Right forelimb (tissue), 1 donor: ENCODE data around the gene EFS.
A peak's percentile ranks its signal among the peaks of the same experiment; 100 is the strongest.
"Not testable (repeated sequence)": the region's sequence is repeated elsewhere in the genome, so short reads cannot be mapped to it uniquely, and the experiment has no call there.

ENCODE experiments used
- DNase-seq: peaks from one replicate; pipeline ENCODE4 v3.0.0-alpha.2; 2018

Gene EFS

DNA sequence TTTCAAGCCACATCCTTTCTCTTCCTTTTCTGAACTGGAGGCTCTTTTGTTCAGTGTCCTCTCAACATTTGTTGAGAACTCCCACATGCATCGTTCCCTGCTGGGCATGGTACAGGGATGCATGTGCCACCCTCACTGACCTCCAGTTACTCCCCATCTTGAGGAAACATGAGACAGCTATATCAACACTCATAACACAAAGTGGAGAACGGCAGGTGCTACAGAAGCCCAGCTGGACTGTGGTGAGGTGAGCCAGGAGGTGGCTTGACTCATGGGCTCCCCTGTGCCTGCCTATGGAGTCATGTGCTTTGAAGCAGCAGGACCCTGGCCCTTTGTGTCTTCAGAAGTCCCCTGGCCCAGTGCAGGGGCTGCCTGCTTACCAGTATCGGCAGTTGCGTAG, 33.4 kb upstream of the EFS start:
- DNase-seq, result no peak

GRCh38 chr14:23396781-23397407, 31.9 kb upstream of the EFS start:
- DNase-seq, result no peak

DNA sequence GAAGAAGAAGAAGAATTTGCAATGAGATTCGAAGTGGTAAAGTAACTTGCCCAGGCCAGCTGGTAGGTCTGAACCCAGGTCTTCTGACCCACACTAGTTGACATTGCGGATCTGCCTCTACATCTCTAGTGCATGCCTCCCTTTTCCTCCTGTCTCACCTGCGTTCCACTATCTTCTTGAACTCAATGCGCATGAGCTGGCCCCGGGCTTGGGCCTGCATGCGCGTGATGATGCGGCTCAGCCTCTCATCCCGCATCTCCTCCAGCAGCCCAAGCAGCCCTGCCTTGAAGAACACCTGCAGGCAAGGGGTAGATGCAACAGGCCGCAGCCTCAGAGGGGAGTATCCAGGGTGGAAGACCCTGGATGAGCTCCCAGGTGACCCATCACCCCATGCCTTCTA, 31.2 kb upstream of the EFS start:
- DNase-seq, result no peak

DNA sequence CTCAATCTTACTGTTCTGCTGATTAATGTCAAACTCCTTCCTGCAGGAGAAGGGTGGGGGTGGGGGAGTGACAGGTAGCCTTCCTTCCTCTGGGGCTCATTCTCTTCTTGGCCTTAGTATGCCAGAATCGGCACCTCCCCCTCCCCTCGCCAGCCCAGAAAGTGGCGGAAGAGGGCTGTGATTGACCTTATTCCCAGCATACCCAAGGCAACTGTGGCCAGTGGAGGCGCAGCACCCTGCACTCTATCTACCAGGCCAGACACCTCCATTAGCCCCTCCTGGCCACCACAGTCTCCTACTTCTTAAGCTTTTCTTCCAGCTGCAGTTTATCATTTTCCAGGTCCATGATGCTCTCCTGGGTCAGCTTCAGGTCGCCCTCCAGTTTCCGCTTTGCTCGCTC, 27.6 kb upstream of the EFS start:
- DNase-seq, result no peak

- not testable (repeated sequence) for DNase-seq
Measured at GRCh38 chr14:23389871-23390270, 24.9 kb upstream of the EFS start.

DNA sequence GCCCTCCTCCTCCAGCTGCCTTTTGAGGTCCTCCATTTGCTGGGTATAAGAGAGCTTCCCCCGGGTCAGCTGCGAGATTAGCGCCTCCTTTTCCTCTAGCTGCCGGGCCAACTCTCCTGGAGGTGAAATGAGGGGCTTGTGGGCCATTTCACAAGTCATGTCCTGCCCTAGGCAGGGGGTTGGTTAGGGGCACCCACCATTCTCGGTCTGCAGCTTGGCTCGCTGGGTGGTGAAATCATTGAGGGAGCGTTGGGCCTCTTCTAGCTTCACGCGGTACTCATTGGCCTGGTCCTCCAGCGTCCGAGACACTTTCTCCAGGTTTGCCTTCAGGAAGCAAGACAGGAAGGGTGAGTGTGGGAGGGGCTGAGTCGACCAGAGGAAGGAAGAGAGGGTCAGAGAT, 24.4 kb upstream of the EFS start:
- no peak for DNase-seq

DNA sequence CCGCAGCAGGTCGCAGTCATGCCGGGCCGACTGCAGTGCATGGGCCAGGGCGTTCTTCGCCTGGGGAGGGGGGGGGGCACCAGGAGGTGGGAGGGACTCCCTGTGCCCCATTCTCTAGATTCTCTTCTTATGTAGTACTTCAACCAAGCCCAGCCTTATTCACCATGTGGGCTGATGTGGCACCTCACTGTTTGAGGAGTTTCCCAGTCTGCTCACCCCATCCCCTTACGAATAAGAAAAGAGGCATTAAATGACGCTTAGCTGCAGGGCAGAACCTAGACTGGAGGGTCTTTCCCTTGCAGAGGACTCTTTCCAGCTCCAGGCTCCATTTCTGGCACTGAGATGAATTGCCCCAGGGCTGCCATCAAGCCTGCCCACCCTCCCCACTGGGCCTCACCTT, 24.0 kb upstream of the EFS start:
- DNase-seq, result no peak

DNA sequence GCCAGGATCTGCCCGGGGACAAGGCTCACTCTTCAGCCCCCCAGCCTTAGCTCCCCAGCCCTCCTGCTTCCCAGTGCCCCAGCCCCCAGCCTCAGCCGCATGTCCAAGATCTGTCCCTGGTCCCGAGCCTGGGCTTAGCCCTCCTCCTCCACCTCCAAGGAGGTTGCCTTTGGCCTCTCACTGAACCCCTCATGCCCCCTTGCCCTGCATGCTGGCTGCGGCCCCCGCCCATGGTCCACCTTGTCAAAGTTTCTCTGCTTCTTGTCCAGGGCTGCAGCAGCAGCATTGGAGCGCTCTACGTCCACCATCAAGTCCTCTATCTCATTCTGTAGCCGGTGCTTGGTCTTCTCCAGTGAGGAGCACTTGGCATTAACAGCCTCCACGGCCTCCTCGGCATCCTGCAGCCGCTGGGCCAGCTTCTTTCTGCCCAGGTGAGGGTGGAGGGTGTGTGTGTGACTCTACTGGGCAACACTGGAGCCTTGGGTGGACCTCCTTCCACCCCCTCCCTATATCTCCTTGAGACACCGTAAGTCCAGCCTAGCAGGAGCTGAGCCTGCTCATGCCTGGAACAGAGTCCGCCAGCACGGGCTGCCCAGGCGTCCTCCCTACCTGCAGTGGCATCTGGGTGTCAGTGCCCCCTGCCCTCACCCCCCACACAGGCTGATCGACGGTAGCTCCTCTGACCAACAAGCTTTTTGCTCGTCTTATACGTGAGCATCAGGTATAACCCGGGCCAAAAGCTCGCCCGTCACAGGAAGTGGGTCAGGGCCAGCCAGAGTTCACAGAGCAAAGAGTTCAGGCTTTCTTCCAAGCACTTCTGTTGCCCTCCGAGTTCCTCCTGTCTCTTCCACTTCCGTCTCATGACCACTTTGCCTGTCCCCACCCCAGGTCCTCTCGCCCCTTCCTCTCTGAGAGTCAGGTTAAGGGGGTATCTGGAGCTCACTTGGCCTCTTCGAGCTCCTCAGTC, 23.2 kb upstream of the EFS start:
- no peak for DNase-seq

- DNase-seq, result no peak
Measured at GRCh38 chr14:23386999-23387398, 22.0 kb upstream of the EFS start.

GRCh38 chr14:23386266-23386657, 21.3 kb upstream of the EFS start:
- DNase-seq, result not testable (repeated sequence)

- DNase-seq, result no peak
Measured at GRCh38 chr14:23385642-23386265, 20.8 kb upstream of the EFS start.

- DNase-seq, result no peak
Measured at GRCh38 chr14:23385244-23385641, 20.3 kb upstream of the EFS start.

DNA sequence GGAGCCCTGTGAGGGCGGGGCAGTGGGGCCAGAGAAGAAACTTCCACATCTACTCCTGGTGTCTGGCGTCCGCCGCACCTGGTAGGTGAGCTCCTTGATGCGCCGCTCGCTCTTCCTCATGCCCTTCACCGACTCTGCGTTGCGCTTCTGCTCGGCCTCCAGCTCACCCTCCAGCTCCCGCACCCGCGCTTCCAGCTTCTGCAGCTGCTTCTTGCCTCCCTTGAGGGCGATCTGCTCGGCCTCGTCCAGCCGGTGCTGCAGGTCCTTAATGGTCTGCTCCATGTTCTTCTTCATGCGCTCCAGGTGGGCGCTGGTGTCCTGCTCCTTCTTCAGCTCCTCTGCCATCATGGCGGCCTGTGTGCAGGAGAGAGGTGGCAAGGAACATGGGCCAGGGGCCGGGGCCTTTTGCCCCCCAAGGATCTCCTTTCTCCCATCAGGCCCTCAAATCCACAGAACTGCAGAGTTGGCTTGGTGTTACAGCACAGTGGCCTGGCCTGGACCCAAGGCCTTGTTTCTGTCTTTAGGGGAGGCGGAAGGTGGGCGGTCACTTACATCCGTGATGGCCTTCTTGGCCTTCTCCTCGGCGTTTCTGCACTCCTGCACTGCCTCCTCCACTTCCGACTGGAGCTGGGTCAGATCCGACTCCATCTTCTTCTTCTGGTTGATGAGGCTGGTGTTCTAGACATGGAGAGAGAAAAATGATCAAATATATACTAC, 19.6 kb upstream of the EFS start:
- DNase-seq, result no peak

GRCh38 chr14:23382731-23383440, 17.9 kb upstream of the EFS start:
- DNase-seq, result no peak

DNA sequence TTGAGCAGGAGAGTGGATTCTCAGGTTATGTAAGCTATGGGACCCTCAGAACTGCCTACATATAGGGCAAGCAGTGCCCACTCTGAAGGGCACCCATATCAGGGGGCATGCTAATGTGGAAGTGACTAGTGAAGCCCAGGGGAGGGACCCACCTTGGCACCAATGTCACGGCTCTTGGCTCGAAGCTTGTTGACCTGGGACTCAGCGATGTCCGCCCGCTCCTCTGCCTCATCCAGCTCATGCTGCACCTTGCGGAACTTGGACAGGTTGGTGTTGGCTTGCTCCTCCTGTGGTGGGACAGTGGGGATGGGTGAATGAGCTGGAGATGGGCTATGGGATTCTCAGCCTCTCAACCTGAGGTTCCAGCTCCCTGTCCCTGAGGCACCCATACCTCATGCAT, 17.3 kb upstream of the EFS start:
- no peak for DNase-seq

DNA sequence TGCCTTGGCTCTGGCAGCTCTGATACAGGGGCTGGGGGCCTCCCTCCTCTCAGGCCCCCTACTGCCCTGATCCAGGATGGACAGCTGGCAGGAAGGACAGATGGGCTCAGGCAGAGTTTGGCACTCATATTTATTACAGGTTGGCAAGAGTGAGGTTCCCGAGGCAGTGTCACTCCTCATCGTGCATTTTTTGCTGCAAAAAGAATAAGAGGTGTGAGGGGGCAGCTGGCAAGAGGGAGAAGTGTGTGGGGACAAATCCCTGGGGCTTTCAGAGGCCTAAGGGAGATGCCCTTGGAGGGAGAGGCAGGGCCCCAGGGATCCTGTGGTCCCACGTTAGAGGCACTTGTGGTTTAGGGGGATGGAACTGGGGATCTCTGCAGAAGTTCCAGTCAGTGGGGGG, 16.9 kb upstream of the EFS start:
- DNase-seq, result no peak

- DNase-seq, result no peak
Measured at GRCh38 chr14:23380976-23381375, 16.0 kb upstream of the EFS start.

DNA sequence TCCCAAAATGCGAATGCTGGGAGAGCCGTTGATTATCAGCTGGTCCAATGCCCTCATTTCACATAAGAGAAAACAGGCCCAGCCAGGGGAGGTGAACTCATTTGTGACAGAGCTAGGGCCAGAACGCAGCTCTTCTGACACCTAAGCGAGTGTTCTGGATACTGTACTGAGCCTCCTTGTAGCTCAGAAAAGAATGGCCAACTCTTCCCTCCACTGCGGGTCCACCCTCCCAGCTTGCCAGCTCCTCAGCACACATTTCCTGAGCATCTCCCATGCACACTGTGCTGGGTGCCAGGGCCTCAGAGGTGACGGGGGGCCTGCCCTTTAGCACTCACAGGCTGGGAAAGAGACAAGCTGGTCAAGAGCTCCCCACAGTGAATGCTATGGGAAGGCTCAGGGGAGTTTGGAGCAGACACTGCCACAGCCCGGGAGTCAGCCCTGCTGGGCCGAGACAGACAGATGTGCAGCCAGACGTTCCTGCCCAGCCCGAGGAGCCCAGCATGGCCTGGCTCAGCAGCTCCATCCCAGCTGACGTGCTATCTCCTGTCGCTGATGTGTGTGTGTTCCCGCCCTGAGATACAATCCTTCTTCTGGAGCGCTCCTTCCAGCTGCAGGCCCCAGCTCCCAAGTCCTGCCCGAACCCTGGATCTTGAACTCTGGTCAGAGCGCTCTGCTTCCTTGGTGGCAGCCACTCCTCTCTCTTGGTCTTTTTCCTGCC, 15.4 kb upstream of the EFS start:
- no peak for DNase-seq

GRCh38 chr14:23379366-23380196, 14.6 kb upstream of the EFS start:
- peak; percentile 64 for DNase-seq

DNA sequence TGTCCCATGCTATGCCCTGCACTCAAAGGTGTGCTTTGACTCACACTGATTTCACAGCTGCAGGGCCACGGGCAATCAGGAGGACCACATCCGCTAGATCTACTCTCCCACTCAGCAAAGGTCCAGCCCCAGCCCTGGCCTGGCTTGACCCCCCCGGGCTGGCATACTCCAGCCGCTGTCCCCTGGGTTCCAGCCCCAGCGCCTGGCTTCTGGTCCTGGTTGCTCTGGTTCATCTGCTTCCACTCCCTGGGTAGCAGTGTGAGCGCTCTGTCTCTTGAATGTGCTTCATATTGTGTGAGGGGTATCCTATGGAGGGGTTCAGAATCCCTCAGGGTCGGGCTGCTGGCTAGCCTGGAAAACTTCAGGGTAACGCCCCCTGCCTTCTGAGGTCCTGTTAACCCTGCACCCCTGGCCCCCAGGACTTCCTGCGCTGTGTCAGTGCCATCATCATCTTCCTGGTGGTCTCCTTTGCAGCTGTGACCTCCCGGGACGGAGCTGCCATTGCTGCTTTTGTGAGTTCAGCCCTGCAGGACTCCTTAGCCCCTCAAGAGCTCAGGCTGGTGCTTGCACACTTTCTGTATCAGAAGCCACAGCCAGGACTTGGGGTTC, 13.7 kb upstream of the EFS start:
- no peak for DNase-seq
